IMR-90 (cell line): Measurements from ENCODE around the gene MEGF10. TPM values are rescaled to one million over a fixed set of nuclear protein-coding genes. Genes with fewer than 3 reads are reported as not detected.

Experiments used
- ATAC-seq: fragments of 200-7000 bp; cut with Tn5 transposase; 2 replicates; pipeline ENCODE4 v1.9.1; 2020; ENCODE audit warnings: low read depth, mild to moderate bottlenecking, moderate library complexity
- BruUV-seq: library from RNA; stranded (reverse); fragments of 400-500 nt; replicated peaks from 2 replicates; lab custom pipeline; 2021; lab: Mats Ljungman, UMichigan
- CTCF ChIA-PET: fragments of 300-600 bp; formaldehyde crosslinking; extraction: SDS; loops from one replicate; lab custom pipeline; 2021; ENCODE audit warnings: antibody characterized with exemption; lab: Yijun Ruan, JAX
- POLR2A ChIA-PET: fragments of 300-600 bp; sonication (Branson Sonifier 250); formaldehyde crosslinking; loops from one replicate; lab custom pipeline; 2022; ENCODE audit warnings: antibody characterized with exemption; ENCODE audit not compliant: unreplicated experiment; lab: Charles Lee
- DNase-seq: peaks from one replicate; pipeline ENCODE4 v3.0.0; 2013
- H2AFZ ChIP-seq: replicated peaks from 2 replicates; pipeline ENCODE3; 2013; ENCODE audit warnings: low read length, mild to moderate bottlenecking; ENCODE audit not compliant: poor library complexity
- H2AK5ac ChIP-seq: 2 replicates; pipeline ENCODE4 v1.6.1; 2013; ENCODE audit warnings: low read depth, low read length, inconsistent platforms
- H2AK9ac ChIP-seq: replicated peaks from 2 replicates; pipeline ENCODE3; 2013; ENCODE audit warnings: mild to moderate bottlenecking, low read depth, low read length, moderate library complexity; ENCODE audit not compliant: poor library complexity
- H2BK120ac ChIP-seq: 2 replicates; pipeline ENCODE4 v1.6.1; 2013; ENCODE audit warnings: low read depth, low read length, inconsistent platforms
- H2BK15ac ChIP-seq: 3 replicates; pipeline ENCODE4 v1.6.1; 2013; ENCODE audit warnings: low read depth, low read length, inconsistent platforms
- H2BK20ac ChIP-seq: 2 replicates; pipeline ENCODE4 v1.6.1; 2013; ENCODE audit warnings: low read depth, mild to moderate bottlenecking, inconsistent platforms, low read length, moderate library complexity
- H2BK5ac ChIP-seq: 2 replicates; pipeline ENCODE4 v1.6.1; 2013; ENCODE audit warnings: mild to moderate bottlenecking, low read depth, low read length, inconsistent platforms; ENCODE audit not compliant: poor library complexity, severe bottlenecking
- H3K14ac ChIP-seq: replicated peaks from 2 replicates; pipeline ENCODE4 v1.6.1; 2013; ENCODE audit warnings: low read depth, low read length, inconsistent platforms
- H3K18ac ChIP-seq: 2 replicates; pipeline ENCODE4 v1.6.1; 2013; ENCODE audit warnings: low read depth, low read length, control low read depth
- H3K23ac ChIP-seq: 2 replicates; pipeline ENCODE4 v1.6.1; 2013; ENCODE audit warnings: low read depth, low read length, inconsistent platforms
- H3K27ac ChIP-seq: 2 replicates; pipeline ENCODE4 v1.5.1; 2013; ENCODE audit warnings: mild to moderate bottlenecking, control low read depth, low read length; ENCODE audit not compliant: insufficient read depth
- H3K27me3 ChIP-seq: 2 replicates; pipeline ENCODE4 v1.6.1; 2013; ENCODE audit warnings: low read length; ENCODE audit not compliant: control insufficient read depth, insufficient read depth
- H3K36me3 ChIP-seq: 2 replicates; pipeline ENCODE4 v1.6.1; 2013; ENCODE audit warnings: low read length, mixed read lengths; ENCODE audit not compliant: control insufficient read depth, insufficient read depth
- H3K4ac ChIP-seq: 2 replicates; pipeline ENCODE4 v1.6.1; 2013; ENCODE audit warnings: low read depth, low read length, inconsistent platforms
- H3K4me1 ChIP-seq: 2 replicates; pipeline ENCODE4 v1.6.1; 2013; ENCODE audit warnings: low read length, mixed read lengths; ENCODE audit not compliant: control insufficient read depth, insufficient read depth
- H3K4me2 ChIP-seq: 2 replicates; pipeline ENCODE4 v1.6.1; 2013; ENCODE audit warnings: low read depth, mild to moderate bottlenecking, control low read depth, low read length, moderate library complexity
- H3K4me3 ChIP-seq: 2 replicates; pipeline ENCODE4 v1.5.1; 2013; ENCODE audit warnings: low read depth, mild to moderate bottlenecking, control low read depth, low read length, moderate library complexity; ENCODE audit not compliant: insufficient read depth
- H3K56ac ChIP-seq: 2 replicates; pipeline ENCODE4 v1.6.1; 2013; ENCODE audit warnings: low read length, inconsistent platforms; ENCODE audit not compliant: insufficient read depth; ENCODE audit errors: extremely low read depth
- H3K79me1 ChIP-seq, 2 experiments: 2 replicates each; pipeline ENCODE4 v1.6.1; 2013; ENCODE audit warnings: low read length in 2 of 2, inconsistent platforms in 1 of 2, low read depth in 1 of 2
- H3K9ac ChIP-seq: 2 replicates; pipeline ENCODE4 v1.6.1; 2013; ENCODE audit warnings: low read depth, low read length, control low read depth
- H3K9me1 ChIP-seq: 2 replicates; pipeline ENCODE4 v1.6.1; 2013; ENCODE audit warnings: low read length, inconsistent platforms; ENCODE audit not compliant: insufficient read depth
- H3K9me3 ChIP-seq: 2 replicates; pipeline ENCODE4 v1.6.1; 2013; ENCODE audit warnings: low read length; ENCODE audit not compliant: control insufficient read depth, insufficient read depth
- H4K20me1 ChIP-seq: 2 replicates; pipeline ENCODE4 v1.6.1; 2013; ENCODE audit warnings: low read length, inconsistent platforms; ENCODE audit not compliant: insufficient read depth
- H4K5ac ChIP-seq: 2 replicates; pipeline ENCODE4 v1.6.1; 2013; ENCODE audit warnings: mild to moderate bottlenecking, low read depth, low read length, control low read depth
- H4K8ac ChIP-seq, 2 experiments: 2 replicates each; pipeline ENCODE4 v1.6.1; 2013; ENCODE audit warnings: low read depth in 2 of 2, low read length in 2 of 2, control low read depth in 1 of 2, inconsistent platforms in 1 of 2
- H4K91ac ChIP-seq: 2 replicates; pipeline ENCODE4 v1.6.1; 2013; ENCODE audit warnings: low read depth, low read length, inconsistent platforms; ENCODE audit not compliant: insufficient read depth
- CHD1 ChIP-seq: IDR thresholded peaks from 2 replicates; pipeline ENCODE4 v1.6.1; 2012; ENCODE audit warnings: low read depth, low read length, improper control_type of control experiment
- MAFK ChIP-seq: IDR thresholded peaks from 2 replicates; pipeline ENCODE4 v1.6.1; 2012; ENCODE audit warnings: low read depth, low read length, improper control_type of control experiment
- MAZ ChIP-seq: IDR thresholded peaks from 2 replicates; pipeline ENCODE4 v1.6.1; 2012; ENCODE audit warnings: low read depth, mild to moderate bottlenecking, low read length, improper control_type of control experiment, moderate library complexity, borderline replicate concordance
- NFE2L2 ChIP-seq: fragments of 150-350 bp; IDR thresholded peaks from 2 replicates; pipeline ENCODE4 v1.6.1; 2016; ENCODE audit warnings: low read depth, mild to moderate bottlenecking, low read length
- POLR2A ChIP-seq: IDR thresholded peaks from 2 replicates; pipeline ENCODE4 v1.6.1; 2012; ENCODE audit warnings: mild to moderate bottlenecking, low read depth, low read length
- RFX5 ChIP-seq: IDR thresholded peaks from 2 replicates; pipeline ENCODE4 v1.8.0; 2012; ENCODE audit warnings: low read depth, mild to moderate bottlenecking, low read length, moderate library complexity
- WGBS, 2 experiments: methylation state at CpG; one replicate each; pipeline versions ENCODE4 v1.1.5 to v1.1.7; 2013; ENCODE audit warnings: missing lambda C conversion rate in 2 of 2; ENCODE audit not compliant: insufficient read length in 1 of 2; ENCODE audit errors: extremely low coverage in 2 of 2; 5-methylcytosine and 5-hydroxymethylcytosine counted together
- dilution Hi-C: fragments of 300-500 bp; cut with HindIII; formaldehyde crosslinking; loops from one replicate; pipeline ENCODE4 v1.14.3; 2018; ENCODE audit warnings: low sequenced_read_pairs; ENCODE audit not compliant: unreplicated experiment
- in situ Hi-C: fragments of 300-500 bp; cut with MboI; formaldehyde crosslinking; loops from 3 replicates; pipeline ENCODE4 v1.14.3; 2019; ENCODE audit warnings: low sequenced_read_pairs, inconsistent platforms, mixed read lengths
- intact Hi-C: fragments of 100-400 bp; cut with micrococcal nuclease; formaldehyde crosslinking; loops from 2 replicates; pipeline ENCODE4 v1.10.0; 2022
- polyA plus RNA-seq, 3 experiments: library from polyadenylated mRNA; depleted of rRNA; stranded (reverse); fragments of >200 nt; gene quantifications; 2 replicates each; pipeline ENCODE4 v1.2.3, GENCODE V29; 2012; ENCODE audit warnings: low replicate concordance in 1 of 3
- total RNA-seq: library from RNA; depleted of rRNA; stranded (reverse); fragments of >200 nt; gene quantifications from 2 replicates; pipeline ENCODE4 v1.2.3, GENCODE V29; 2012
- TF ChIP-seq, protein P1 (sequence below): conservative IDR thresholded peaks from 2 replicates; pipeline ENCODE4 v1.5.1; 2012; ENCODE audit warnings: mild to moderate bottlenecking, low read depth, low read length, improper control_type of control experiment

MEGF10 gene
- total and polyA plus RNA-seq, 2 of the 4 experiments (the other 2 are of a cell fraction) = not detected

DNA sequence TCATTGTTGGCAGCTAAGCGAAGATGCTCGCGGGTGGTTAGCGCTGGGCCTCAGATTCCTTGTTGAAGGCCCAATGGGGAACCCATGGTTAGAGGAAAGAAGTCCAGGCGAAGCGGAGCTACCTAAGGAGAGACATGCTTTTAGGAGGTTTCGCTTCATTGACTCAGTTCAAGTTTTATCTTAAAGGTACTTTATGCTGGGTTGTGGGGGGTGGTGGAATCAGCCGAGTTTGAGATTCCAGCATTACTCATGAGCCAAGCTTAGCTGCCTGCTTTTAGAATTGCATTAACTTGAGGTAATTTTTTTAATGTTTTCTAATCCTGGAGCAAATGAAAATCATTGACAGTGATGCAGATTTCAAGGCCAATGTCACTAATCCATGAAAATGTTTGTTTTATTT is 16.1 kb downstream of the MEGF10 start:
- in situ Hi-C loops = no loop called here
- peaks cover 9% of the 10 kb centered on the region for H3K27me3 ChIP-seq

More for the DNA sequence above, 16.1 kb downstream of the MEGF10 start:
- Histone ChIP-seq H2BK20ac (no peak overlapping the region), H4K20me1 (no peaks in the 10 kb centered on the region), H3K14ac (no peak overlapping the region), H3K18ac (no peak overlapping the region), H3K9me1 (no peaks in the 10 kb centered on the region), H3K56ac (no peak overlapping the region), H3K4me3 (no peak overlapping the region), H2AK5ac (no peak overlapping the region), H4K91ac (no peak overlapping the region), H4K8ac (no peak overlapping the region), H3K79me1 (no peaks in the 10 kb centered on the region), H3K23ac (no peak overlapping the region), H2BK15ac (no peak overlapping the region), H2BK120ac (no peak overlapping the region), H3K27ac (no peak overlapping the region), H3K9me3 (no peaks in the 10 kb centered on the region), H3K4me1 (no peaks in the 10 kb centered on the region), H3K36me3 (no peaks in the 10 kb centered on the region), H2AK9ac (no peak overlapping the region), H2AFZ (no peak overlapping the region), H2BK5ac (no peak overlapping the region), H4K5ac (no peak overlapping the region), H3K4me2 (no peak overlapping the region), H3K4ac (no peak overlapping the region), H3K9ac (no peak overlapping the region)
- DNase-seq (no peak), ATAC-seq (no peak)
- dilution Hi-C loops (no loop called here), intact Hi-C loops (no loop called here)
- ChIA-PET POLR2A (no interaction called here), CTCF (no interaction called here)
- no peak for TF ChIP-seq NFE2L2
- TF ChIP-seq MAZ = no peak
- TF ChIP-seq, protein P1, sequence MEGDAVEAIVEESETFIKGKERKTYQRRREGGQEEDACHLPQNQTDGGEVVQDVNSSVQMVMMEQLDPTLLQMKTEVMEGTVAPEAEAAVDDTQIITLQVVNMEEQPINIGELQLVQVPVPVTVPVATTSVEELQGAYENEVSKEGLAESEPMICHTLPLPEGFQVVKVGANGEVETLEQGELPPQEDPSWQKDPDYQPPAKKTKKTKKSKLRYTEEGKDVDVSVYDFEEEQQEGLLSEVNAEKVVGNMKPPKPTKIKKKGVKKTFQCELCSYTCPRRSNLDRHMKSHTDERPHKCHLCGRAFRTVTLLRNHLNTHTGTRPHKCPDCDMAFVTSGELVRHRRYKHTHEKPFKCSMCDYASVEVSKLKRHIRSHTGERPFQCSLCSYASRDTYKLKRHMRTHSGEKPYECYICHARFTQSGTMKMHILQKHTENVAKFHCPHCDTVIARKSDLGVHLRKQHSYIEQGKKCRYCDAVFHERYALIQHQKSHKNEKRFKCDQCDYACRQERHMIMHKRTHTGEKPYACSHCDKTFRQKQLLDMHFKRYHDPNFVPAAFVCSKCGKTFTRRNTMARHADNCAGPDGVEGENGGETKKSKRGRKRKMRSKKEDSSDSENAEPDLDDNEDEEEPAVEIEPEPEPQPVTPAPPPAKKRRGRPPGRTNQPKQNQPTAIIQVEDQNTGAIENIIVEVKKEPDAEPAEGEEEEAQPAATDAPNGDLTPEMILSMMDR = no peak
- TF ChIP-seq CHD1 = no peak
- TF ChIP-seq POLR2A = no peak
- TF ChIP-seq MAFK = no peak
- TF ChIP-seq RFX5 = no peak
- BruUV-seq = no TSS peak
- no CpG with 5 or more reads among the region's 8 CpGs for WGBS, 2 experiments
